ENCODE data around the gene SERPINA12.
"Not testable (repeated sequence)": the region's sequence is repeated elsewhere in the genome, so short reads cannot be mapped to it uniquely, and the experiment has no call there.

The SERPINA12 gene

DNA sequence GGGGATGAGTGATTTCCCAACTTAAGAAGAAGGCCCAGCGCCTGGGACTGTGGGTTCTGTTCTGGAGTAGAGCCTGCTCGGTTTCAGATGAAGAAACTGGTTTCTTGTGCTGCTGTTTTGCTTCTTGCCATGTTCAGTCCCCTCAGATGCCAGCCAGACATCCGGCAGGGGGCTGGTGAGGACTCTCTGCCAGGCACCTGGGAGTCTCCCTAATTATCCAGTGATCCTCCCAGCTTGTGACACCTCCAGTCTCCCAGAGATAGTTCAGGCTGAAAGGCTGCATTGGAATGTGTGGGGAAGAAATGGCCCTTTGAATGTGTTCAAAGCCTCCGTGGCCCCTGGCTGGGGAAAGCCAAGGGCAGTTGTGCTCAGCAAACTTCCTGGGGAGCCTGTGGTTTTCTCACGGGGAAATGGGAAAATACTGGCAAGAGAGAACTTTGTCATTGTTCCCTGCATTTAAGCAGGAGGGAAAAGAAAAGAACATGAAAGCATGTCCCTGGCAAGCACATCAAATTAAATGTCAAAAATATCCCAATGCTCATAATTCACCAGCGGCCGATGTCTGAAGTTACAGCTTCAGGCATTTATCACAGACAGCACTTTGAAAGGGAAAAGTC lies 8.5 kb upstream of the SERPINA12 start:
- no peak overlapping the region for H3K4me3 ChIP-seq (ENCODE audit: low read depth, low read length)
- DNase-seq (ENCODE audit: low read depth, low spot score), result no peak
- CTCF ChIA-PET, result no interaction called here
- POLR2A ChIA-PET, result no interaction called here
- TF ChIP-seq, protein P1, sequence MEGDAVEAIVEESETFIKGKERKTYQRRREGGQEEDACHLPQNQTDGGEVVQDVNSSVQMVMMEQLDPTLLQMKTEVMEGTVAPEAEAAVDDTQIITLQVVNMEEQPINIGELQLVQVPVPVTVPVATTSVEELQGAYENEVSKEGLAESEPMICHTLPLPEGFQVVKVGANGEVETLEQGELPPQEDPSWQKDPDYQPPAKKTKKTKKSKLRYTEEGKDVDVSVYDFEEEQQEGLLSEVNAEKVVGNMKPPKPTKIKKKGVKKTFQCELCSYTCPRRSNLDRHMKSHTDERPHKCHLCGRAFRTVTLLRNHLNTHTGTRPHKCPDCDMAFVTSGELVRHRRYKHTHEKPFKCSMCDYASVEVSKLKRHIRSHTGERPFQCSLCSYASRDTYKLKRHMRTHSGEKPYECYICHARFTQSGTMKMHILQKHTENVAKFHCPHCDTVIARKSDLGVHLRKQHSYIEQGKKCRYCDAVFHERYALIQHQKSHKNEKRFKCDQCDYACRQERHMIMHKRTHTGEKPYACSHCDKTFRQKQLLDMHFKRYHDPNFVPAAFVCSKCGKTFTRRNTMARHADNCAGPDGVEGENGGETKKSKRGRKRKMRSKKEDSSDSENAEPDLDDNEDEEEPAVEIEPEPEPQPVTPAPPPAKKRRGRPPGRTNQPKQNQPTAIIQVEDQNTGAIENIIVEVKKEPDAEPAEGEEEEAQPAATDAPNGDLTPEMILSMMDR (IDR thresholded peaks at IDR 0.05; ENCODE audit: insufficient read depth, low read length, missing control alignments), result no peak

DNA sequence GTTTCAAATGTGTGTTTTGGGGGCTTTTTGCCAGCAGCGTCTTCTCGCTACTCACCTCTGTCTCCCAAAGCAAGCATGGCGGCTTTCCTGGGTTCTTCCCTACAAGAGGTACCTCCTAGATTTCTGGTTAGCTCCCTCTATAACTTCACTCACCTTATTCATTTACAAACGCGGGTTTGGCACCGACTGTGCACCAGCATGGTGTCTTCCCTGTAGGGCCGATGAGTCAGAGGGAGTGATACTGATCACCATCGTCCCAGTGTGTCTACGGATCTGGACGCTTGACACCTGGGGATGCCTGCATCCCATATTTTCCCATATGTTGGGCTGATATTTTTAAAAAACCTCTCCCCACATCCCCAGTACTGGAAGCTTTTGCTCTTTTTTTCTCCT lies 8.0 kb upstream of the SERPINA12 start:
- TF ChIP-seq, protein P1 (IDR thresholded peaks at IDR 0.05; ENCODE audit: insufficient read depth, low read length, missing control alignments), result no peak
- H3K4me3 ChIP-seq (ENCODE audit: low read depth, low read length), result no peak overlapping the region
- no peak for DNase-seq (ENCODE audit: low read depth, low spot score)
- POLR2A ChIA-PET, result no interaction called here
- CTCF ChIA-PET, result interaction anchor here (2.3 kb wide), 1 partner anchor 31 kb away, joined by 12 read pairs; no protein-coding TSS in a partner anchor

DNA sequence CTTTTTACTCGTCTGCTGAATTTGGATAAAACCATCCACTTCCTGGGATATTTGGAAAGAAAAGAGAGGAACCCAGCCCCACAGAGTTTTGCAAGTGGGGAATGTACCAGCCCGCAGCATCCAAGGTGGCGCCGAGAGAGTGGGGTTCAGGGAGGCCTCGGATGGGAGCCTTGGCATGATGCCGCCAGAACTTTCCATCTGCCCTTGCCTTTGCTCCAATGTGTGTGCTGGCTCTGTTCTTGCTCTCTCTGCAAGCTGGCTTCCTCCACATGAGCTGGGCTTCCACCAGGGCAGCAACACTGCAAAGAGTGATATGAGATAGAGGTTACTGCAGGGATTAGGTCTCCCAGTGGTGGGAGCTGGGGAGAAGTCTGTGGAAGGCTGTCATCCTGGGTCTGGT lies 6.6 kb upstream of the SERPINA12 start:
- no peak for DNase-seq (ENCODE audit: low read depth, low spot score)
- TF ChIP-seq, protein P1 (IDR thresholded peaks at IDR 0.05; ENCODE audit: insufficient read depth, low read length, missing control alignments), result no peak
- CTCF ChIA-PET, result interaction anchor here (2.3 kb wide), 1 partner anchor 29 kb away, joined by 12 read pairs; no protein-coding TSS in a partner anchor
- POLR2A ChIA-PET, result no interaction called here
- no peak overlapping the region for H3K4me3 ChIP-seq (ENCODE audit: low read depth, low read length)

DNA sequence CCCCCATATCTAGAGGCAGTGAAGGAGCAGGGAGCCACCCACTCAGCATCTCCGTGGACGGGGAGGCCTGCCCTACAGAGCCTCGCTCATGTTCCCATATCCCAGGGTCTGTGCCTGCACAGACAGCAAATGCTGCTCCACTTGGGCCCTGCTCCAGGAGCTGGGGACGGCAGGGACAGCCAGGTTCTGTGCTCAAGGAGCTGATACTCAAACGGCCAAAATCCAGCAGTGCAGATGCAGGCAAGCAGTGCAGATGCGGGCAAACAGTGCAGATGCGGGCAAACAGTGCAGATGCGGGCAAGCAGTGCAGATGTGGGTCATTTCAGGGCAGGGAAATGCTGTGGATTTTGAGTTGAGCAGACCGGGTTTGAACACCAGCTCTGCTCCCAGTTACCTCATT lies 6.2 kb upstream of the SERPINA12 start:
- ChIA-PET CTCF (interaction anchor here (2.3 kb wide), 1 partner anchor 29 kb away, joined by 12 read pairs; no protein-coding TSS in a partner anchor), POLR2A (no interaction called here)
- TF ChIP-seq, protein P1 (IDR thresholded peaks at IDR 0.05; ENCODE audit: insufficient read depth, low read length, missing control alignments), result no peak
- DNase-seq (ENCODE audit: low read depth, low spot score), result no peak
- no peak overlapping the region for H3K4me3 ChIP-seq (ENCODE audit: low read depth, low read length)

DNA sequence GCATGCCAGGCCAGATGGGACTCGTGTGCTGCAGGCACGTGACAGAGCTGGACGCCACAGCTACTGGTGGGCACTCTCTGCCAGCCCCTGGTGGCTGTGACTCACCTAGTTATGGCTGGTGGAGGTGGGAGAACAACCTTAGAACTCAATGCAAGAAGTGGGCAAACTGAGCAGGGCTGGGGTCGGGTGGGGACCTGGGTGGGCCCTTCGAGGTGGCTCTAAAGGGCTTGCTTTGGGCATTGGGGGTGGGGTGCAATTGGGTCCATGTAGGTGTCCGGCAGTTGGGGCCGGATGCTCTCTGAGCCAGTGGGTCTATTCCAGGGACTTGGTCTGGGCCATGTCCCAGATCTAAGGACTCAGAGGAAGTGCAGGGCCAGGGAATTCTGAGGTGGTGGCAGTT lies 5.1 kb upstream of the SERPINA12 start:
- no peak overlapping the region for H3K4me3 ChIP-seq (ENCODE audit: low read depth, low read length)
- TF ChIP-seq, protein P1 (IDR thresholded peaks at IDR 0.05; ENCODE audit: insufficient read depth, low read length, missing control alignments), result no peak
- ChIA-PET POLR2A (no interaction called here), CTCF (no interaction called here)
- DNase-seq (ENCODE audit: low read depth, low spot score), result no peak

DNA sequence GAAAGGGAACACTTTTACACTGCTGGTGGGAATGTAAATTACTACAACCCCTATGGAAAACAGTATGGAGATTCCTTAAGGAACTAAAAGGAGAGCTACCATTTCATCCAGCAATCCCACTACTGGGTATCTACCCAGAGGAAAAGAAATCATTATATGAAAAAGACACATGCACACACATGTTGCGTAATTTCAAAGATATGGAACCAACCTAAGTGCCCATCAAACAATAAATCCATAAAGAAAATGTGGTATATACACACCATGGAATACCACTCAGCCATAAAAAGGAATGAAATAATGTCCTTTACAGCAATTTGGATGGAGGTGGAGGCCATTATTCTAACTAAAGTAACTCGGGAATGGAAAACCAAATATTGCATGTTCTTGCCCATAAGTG lies 1.2 kb upstream of the SERPINA12 start:
- CTCF ChIA-PET, result interaction anchor here (1.0 to 1.4 kb wide), 2 partner anchors 23 to 39 kb away, joined by 3 to 4 read pairs; no protein-coding TSS in a partner anchor
- H3K4me3 ChIP-seq (ENCODE audit: low read depth, low read length); POLR2A ChIA-PET; DNase-seq (ENCODE audit: low read depth, low spot score): not testable (repeated sequence)

DNA sequence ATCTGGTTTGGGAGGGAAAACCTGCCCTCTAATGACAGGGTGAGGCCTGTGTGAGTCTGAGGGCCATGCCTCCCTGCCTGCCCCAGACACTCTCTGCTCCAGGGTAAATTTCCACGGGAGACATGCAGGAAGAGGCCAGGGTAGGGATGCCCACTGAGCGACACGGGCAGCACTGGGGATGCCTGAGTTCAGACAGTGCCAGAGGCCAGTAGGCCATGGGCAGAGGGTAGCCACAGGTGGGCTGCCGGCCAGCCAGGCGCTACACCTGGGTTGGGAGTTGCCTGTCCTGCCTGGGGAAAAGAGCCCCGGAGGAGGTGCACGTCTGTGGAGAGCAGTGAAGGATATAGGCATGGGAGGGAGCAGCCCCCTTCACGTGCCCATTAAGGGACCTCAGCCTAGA lies 3.6 kb downstream of the SERPINA12 start:
- ChIA-PET POLR2A (no interaction called here), CTCF (interaction anchor here (1.2 to 2.4 kb wide), 2 partner anchors 19 to 43 kb away, joined by 4 to 9 read pairs; no protein-coding TSS in a partner anchor)
- TF ChIP-seq, protein P1 (IDR thresholded peaks at IDR 0.05; ENCODE audit: insufficient read depth, low read length, missing control alignments), result no peak
- no peak overlapping the region for H3K4me3 ChIP-seq (ENCODE audit: low read depth, low read length)
- no peak for DNase-seq (ENCODE audit: low read depth, low spot score)

Measured in AG04449 (cell line).